IMR-90 (cell line): ENCODE data around the gene SEC23A. TPM values are rescaled to one million over a fixed set of nuclear protein-coding genes. Genes with fewer than 3 reads are reported as not detected.

Experiments used
- ATAC-seq: fragments of 200-7000 bp; cut with Tn5 transposase; 2 replicates; pipeline ENCODE4 v1.9.1; 2020; ENCODE audit warnings: low read depth, mild to moderate bottlenecking, moderate library complexity
- Bru-seq: library from RNA; stranded (reverse); fragments of 400-500 nt; gene quantifications from one replicate; lab custom pipeline; 2021; lab: Mats Ljungman, UMichigan
- BruChase-seq, 2 experiments: library from RNA; stranded (reverse); fragments of 400-500 nt; gene quantifications; one replicate each; lab custom pipeline; 2021; lab: Mats Ljungman, UMichigan
- BruUV-seq: library from RNA; stranded (reverse); fragments of 400-500 nt; replicated peaks from 2 replicates; lab custom pipeline; 2021; lab: Mats Ljungman, UMichigan
- CTCF ChIA-PET: fragments of 300-600 bp; formaldehyde crosslinking; extraction: SDS; loops from one replicate; lab custom pipeline; 2021; ENCODE audit warnings: antibody characterized with exemption; lab: Yijun Ruan, JAX
- POLR2A ChIA-PET: fragments of 300-600 bp; sonication (Branson Sonifier 250); formaldehyde crosslinking; loops from one replicate; lab custom pipeline; 2022; ENCODE audit warnings: antibody characterized with exemption; ENCODE audit not compliant: unreplicated experiment; lab: Charles Lee
- DNase-seq: peaks from one replicate; pipeline ENCODE4 v3.0.0; 2013
- H2AFZ ChIP-seq: replicated peaks from 2 replicates; pipeline ENCODE3; 2013; ENCODE audit warnings: low read length, mild to moderate bottlenecking; ENCODE audit not compliant: poor library complexity
- H2AK5ac ChIP-seq: 2 replicates; pipeline ENCODE4 v1.6.1; 2013; ENCODE audit warnings: low read depth, low read length, inconsistent platforms
- H2AK9ac ChIP-seq: replicated peaks from 2 replicates; pipeline ENCODE3; 2013; ENCODE audit warnings: mild to moderate bottlenecking, low read depth, low read length, moderate library complexity; ENCODE audit not compliant: poor library complexity
- H2BK120ac ChIP-seq: 2 replicates; pipeline ENCODE4 v1.6.1; 2013; ENCODE audit warnings: low read depth, low read length, inconsistent platforms
- H2BK15ac ChIP-seq: 3 replicates; pipeline ENCODE4 v1.6.1; 2013; ENCODE audit warnings: low read depth, low read length, inconsistent platforms
- H2BK20ac ChIP-seq: 2 replicates; pipeline ENCODE4 v1.6.1; 2013; ENCODE audit warnings: low read depth, mild to moderate bottlenecking, inconsistent platforms, low read length, moderate library complexity
- H2BK5ac ChIP-seq: 2 replicates; pipeline ENCODE4 v1.6.1; 2013; ENCODE audit warnings: mild to moderate bottlenecking, low read depth, low read length, inconsistent platforms; ENCODE audit not compliant: poor library complexity, severe bottlenecking
- H3K14ac ChIP-seq: replicated peaks from 2 replicates; pipeline ENCODE4 v1.6.1; 2013; ENCODE audit warnings: low read depth, low read length, inconsistent platforms
- H3K18ac ChIP-seq: 2 replicates; pipeline ENCODE4 v1.6.1; 2013; ENCODE audit warnings: low read depth, low read length, control low read depth
- H3K23ac ChIP-seq: 2 replicates; pipeline ENCODE4 v1.6.1; 2013; ENCODE audit warnings: low read depth, low read length, inconsistent platforms
- H3K27ac ChIP-seq: 2 replicates; pipeline ENCODE4 v1.5.1; 2013; ENCODE audit warnings: mild to moderate bottlenecking, control low read depth, low read length; ENCODE audit not compliant: insufficient read depth
- H3K27me3 ChIP-seq: 2 replicates; pipeline ENCODE4 v1.6.1; 2013; ENCODE audit warnings: low read length; ENCODE audit not compliant: control insufficient read depth, insufficient read depth
- H3K36me3 ChIP-seq: 2 replicates; pipeline ENCODE4 v1.6.1; 2013; ENCODE audit warnings: low read length, mixed read lengths; ENCODE audit not compliant: control insufficient read depth, insufficient read depth
- H3K4ac ChIP-seq: 2 replicates; pipeline ENCODE4 v1.6.1; 2013; ENCODE audit warnings: low read depth, low read length, inconsistent platforms
- H3K4me1 ChIP-seq: 2 replicates; pipeline ENCODE4 v1.6.1; 2013; ENCODE audit warnings: low read length, mixed read lengths; ENCODE audit not compliant: control insufficient read depth, insufficient read depth
- H3K4me2 ChIP-seq: 2 replicates; pipeline ENCODE4 v1.6.1; 2013; ENCODE audit warnings: low read depth, mild to moderate bottlenecking, control low read depth, low read length, moderate library complexity
- H3K4me3 ChIP-seq: 2 replicates; pipeline ENCODE4 v1.5.1; 2013; ENCODE audit warnings: low read depth, mild to moderate bottlenecking, control low read depth, low read length, moderate library complexity; ENCODE audit not compliant: insufficient read depth
- H3K56ac ChIP-seq: 2 replicates; pipeline ENCODE4 v1.6.1; 2013; ENCODE audit warnings: low read length, inconsistent platforms; ENCODE audit not compliant: insufficient read depth; ENCODE audit errors: extremely low read depth
- H3K79me1 ChIP-seq, 2 experiments: 2 replicates each; pipeline ENCODE4 v1.6.1; 2013; ENCODE audit warnings: low read length in 2 of 2, inconsistent platforms in 1 of 2, low read depth in 1 of 2
- H3K9ac ChIP-seq: 2 replicates; pipeline ENCODE4 v1.6.1; 2013; ENCODE audit warnings: low read depth, low read length, control low read depth
- H3K9me1 ChIP-seq: 2 replicates; pipeline ENCODE4 v1.6.1; 2013; ENCODE audit warnings: low read length, inconsistent platforms; ENCODE audit not compliant: insufficient read depth
- H3K9me3 ChIP-seq: 2 replicates; pipeline ENCODE4 v1.6.1; 2013; ENCODE audit warnings: low read length; ENCODE audit not compliant: control insufficient read depth, insufficient read depth
- H4K20me1 ChIP-seq: 2 replicates; pipeline ENCODE4 v1.6.1; 2013; ENCODE audit warnings: low read length, inconsistent platforms; ENCODE audit not compliant: insufficient read depth
- H4K5ac ChIP-seq: 2 replicates; pipeline ENCODE4 v1.6.1; 2013; ENCODE audit warnings: mild to moderate bottlenecking, low read depth, low read length, control low read depth
- H4K8ac ChIP-seq, 2 experiments: 2 replicates each; pipeline ENCODE4 v1.6.1; 2013; ENCODE audit warnings: low read depth in 2 of 2, low read length in 2 of 2, control low read depth in 1 of 2, inconsistent platforms in 1 of 2
- H4K91ac ChIP-seq: 2 replicates; pipeline ENCODE4 v1.6.1; 2013; ENCODE audit warnings: low read depth, low read length, inconsistent platforms; ENCODE audit not compliant: insufficient read depth
- BHLHE40 ChIP-seq: fragments of 150-350 bp; IDR thresholded peaks from 2 replicates; pipeline ENCODE4 v1.6.1; 2016; ENCODE audit warnings: mild to moderate bottlenecking, low read depth, low read length
- CEBPB ChIP-seq: IDR thresholded peaks from 2 replicates; pipeline ENCODE4 v1.6.1; 2012; ENCODE audit warnings: low read depth, low read length, improper control_type of control experiment
- MAFK ChIP-seq: IDR thresholded peaks from 2 replicates; pipeline ENCODE4 v1.6.1; 2012; ENCODE audit warnings: low read depth, low read length, improper control_type of control experiment
- MAZ ChIP-seq: IDR thresholded peaks from 2 replicates; pipeline ENCODE4 v1.6.1; 2012; ENCODE audit warnings: low read depth, mild to moderate bottlenecking, low read length, improper control_type of control experiment, moderate library complexity, borderline replicate concordance
- POLR2A ChIP-seq: IDR thresholded peaks from 2 replicates; pipeline ENCODE4 v1.6.1; 2012; ENCODE audit warnings: mild to moderate bottlenecking, low read depth, low read length
- RAD21 ChIP-seq: IDR thresholded peaks from 2 replicates; pipeline ENCODE4 v1.6.1; 2012; ENCODE audit warnings: low read length, improper control_type of control experiment
- RCOR1 ChIP-seq: IDR thresholded peaks from 2 replicates; pipeline ENCODE4 v1.6.1; 2012; ENCODE audit warnings: mild to moderate bottlenecking, low read length, improper control_type of control experiment; ENCODE audit not compliant: insufficient replicate concordance
- WGBS, 2 experiments: methylation state at CpG; one replicate each; pipeline versions ENCODE4 v1.1.5 to v1.1.7; 2013; ENCODE audit warnings: missing lambda C conversion rate in 2 of 2; ENCODE audit not compliant: insufficient read length in 1 of 2; ENCODE audit errors: extremely low coverage in 2 of 2; 5-methylcytosine and 5-hydroxymethylcytosine counted together
- dilution Hi-C: fragments of 300-500 bp; cut with HindIII; formaldehyde crosslinking; loops from one replicate; pipeline ENCODE4 v1.14.3; 2018; ENCODE audit warnings: low sequenced_read_pairs; ENCODE audit not compliant: unreplicated experiment
- in situ Hi-C: fragments of 300-500 bp; cut with MboI; formaldehyde crosslinking; loops from 3 replicates; pipeline ENCODE4 v1.14.3; 2019; ENCODE audit warnings: low sequenced_read_pairs, inconsistent platforms, mixed read lengths
- intact Hi-C: fragments of 100-400 bp; cut with micrococcal nuclease; formaldehyde crosslinking; loops from 2 replicates; pipeline ENCODE4 v1.10.0; 2022
- long read RNA-seq: library from polyadenylated mRNA; unstranded; transcript quantifications from one replicate; pipeline ENCODE4 v2.0.0, GENCODE V29; 2021; ENCODE audit not compliant: unreplicated experiment
- polyA plus RNA-seq, 3 experiments: library from polyadenylated mRNA; depleted of rRNA; stranded (reverse); fragments of >200 nt; gene quantifications; 2 replicates each; pipeline ENCODE4 v1.2.3, GENCODE V29; 2012; ENCODE audit warnings: low replicate concordance in 1 of 3
- total RNA-seq: library from RNA; depleted of rRNA; stranded (reverse); fragments of >200 nt; gene quantifications from 2 replicates; pipeline ENCODE4 v1.2.3, GENCODE V29; 2012; rRNA removed
- TF ChIP-seq, protein P1 (sequence below): conservative IDR thresholded peaks from 2 replicates; pipeline ENCODE4 v1.5.1; 2012; ENCODE audit warnings: mild to moderate bottlenecking, low read depth, low read length, improper control_type of control experiment

The SEC23A gene
- 417 and 609 TPM in 2 replicates for total RNA-seq
- 131 and 141 TPM in 2 replicates for polyA plus RNA-seq (2012; rRNA removed)
- 74.8 and 158 TPM in 2 replicates for polyA plus RNA-seq (2012; cell fraction: cytosol; rRNA removed)
- polyA plus RNA-seq (2012; cell fraction: nucleus; rRNA removed; ENCODE audit: low replicate concordance): 29.5 and 104 TPM in 2 replicates
- Bru-seq, nascent RNA: percentile 95 among the genes with signal in this experiment
- BruChase-seq, experiment 1, labeled RNA remaining after a 6-hour chase: percentile 95 among the genes with signal in this experiment
- percentile 92 among the genes with signal in this experiment for BruChase-seq, experiment 2, labeled RNA remaining after a 2-hour chase
- long read RNA-seq, full-length matches to known transcripts: 334 of 391 reads
- long read RNA-seq, partial matches to known transcripts: 33 of 391 reads
- long read RNA-seq, other reads (novel, unspliced or antisense): 24 of 391 reads

GRCh38 chr14:39102969-39103957 is at the start of gene SEC23A:
SEC23A (minus strand) TSS chr14:39103235; CDS start chr14:39096118, 7,117 bp downstream.
- Histone ChIP-seq H4K8ac (peak within 1 kb of the TSS; percentile 85 to 96), H2BK20ac (no peak within 1 kb of the TSS), H3K18ac (peak within 1 kb of the TSS; percentile 68), H3K79me1 (peaks cover 6 to 26% of the 10 kb centered on the region in 2 experiments), H2BK5ac (peak within 1 kb of the TSS; percentile 90), H2AK5ac (peak within 1 kb of the TSS; percentile 67), H3K4me1 (no peaks in the 10 kb centered on the region), H3K4ac (peak within 1 kb of the TSS; percentile 95), H4K5ac (peak within 1 kb of the TSS; percentile 85), H2AFZ (peak within 1 kb of the TSS; percentile 97), H3K9ac (peak within 1 kb of the TSS; percentile 91), H3K23ac (peak within 1 kb of the TSS; percentile 96), H3K27ac (peak within 1 kb of the TSS; percentile 83), H2BK15ac (peak within 1 kb of the TSS; percentile 17; the same call in 1 of the 3 replicates), H3K4me2 (peak within 1 kb of the TSS; percentile 99), H4K91ac (peak within 1 kb of the TSS; percentile 82), H2BK120ac (peak within 1 kb of the TSS; percentile 44; the same call in 1 of the 2 replicates), H4K20me1 (peaks cover 17% of the 10 kb centered on the region), H3K4me3 (peak within 1 kb of the TSS; percentile 80), H2AK9ac (peak within 1 kb of the TSS; percentile 98), H3K56ac (peak within 1 kb of the TSS; percentile 96), H3K27me3 (no peaks in the 10 kb centered on the region), H3K36me3 (no peaks in the 10 kb centered on the region), H3K9me3 (no peaks in the 10 kb centered on the region), H3K14ac (peak within 1 kb of the TSS; percentile 97), H3K9me1 (no peaks in the 10 kb centered on the region)
- WGBS, 2 experiments: 2% methylated on average over 31 of the region's 58 CpGs; no CpG with 5 or more reads in 1 of the 2 experiments
- dilution Hi-C loops: no loop called here
- POLR2A ChIA-PET: interaction anchor here (0.6 to 2.3 kb wide), 5 partner anchors 8 to 327 kb away, joined by 3 to 13 read pairs (median 4); partner anchors contain the start of genes GEMIN2 and TRAPPC6B
- BruUV-seq: no TSS peak
- in situ Hi-C loops: no loop called here
- peak; percentile 83 for DNase-seq
- ATAC-seq: peak; percentile 94
- CTCF ChIA-PET: no interaction called here
- TF ChIP-seq BHLHE40 (no peak), RCOR1 (no peak), RAD21 (no peak), MAZ (peak; percentile 86), POLR2A (peak; percentile 91), MAFK (no peak), CEBPB (peak; percentile 82)
- TF ChIP-seq, protein P1, sequence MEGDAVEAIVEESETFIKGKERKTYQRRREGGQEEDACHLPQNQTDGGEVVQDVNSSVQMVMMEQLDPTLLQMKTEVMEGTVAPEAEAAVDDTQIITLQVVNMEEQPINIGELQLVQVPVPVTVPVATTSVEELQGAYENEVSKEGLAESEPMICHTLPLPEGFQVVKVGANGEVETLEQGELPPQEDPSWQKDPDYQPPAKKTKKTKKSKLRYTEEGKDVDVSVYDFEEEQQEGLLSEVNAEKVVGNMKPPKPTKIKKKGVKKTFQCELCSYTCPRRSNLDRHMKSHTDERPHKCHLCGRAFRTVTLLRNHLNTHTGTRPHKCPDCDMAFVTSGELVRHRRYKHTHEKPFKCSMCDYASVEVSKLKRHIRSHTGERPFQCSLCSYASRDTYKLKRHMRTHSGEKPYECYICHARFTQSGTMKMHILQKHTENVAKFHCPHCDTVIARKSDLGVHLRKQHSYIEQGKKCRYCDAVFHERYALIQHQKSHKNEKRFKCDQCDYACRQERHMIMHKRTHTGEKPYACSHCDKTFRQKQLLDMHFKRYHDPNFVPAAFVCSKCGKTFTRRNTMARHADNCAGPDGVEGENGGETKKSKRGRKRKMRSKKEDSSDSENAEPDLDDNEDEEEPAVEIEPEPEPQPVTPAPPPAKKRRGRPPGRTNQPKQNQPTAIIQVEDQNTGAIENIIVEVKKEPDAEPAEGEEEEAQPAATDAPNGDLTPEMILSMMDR: no peak
- intact Hi-C loops: loop anchor here (2.0 to 10.0 kb wide), 2 partner anchors 68 to 162 kb away; partner anchors contain the start of gene TRAPPC6B
